HG03139 (cell line): ENCODE results near the gene P2RY4.
"Not testable (repeated sequence)": the region's sequence is repeated elsewhere in the genome, so short reads cannot be mapped to it uniquely, and the experiment has no call there.

Experiments
- ATAC-seq: cut with Tn5 transposase; IDR thresholded peaks from one replicate; pipeline ENCODE4 v1.9.1; 2021; ENCODE audit not compliant: unreplicated experiment

P2RY4 gene

DNA sequence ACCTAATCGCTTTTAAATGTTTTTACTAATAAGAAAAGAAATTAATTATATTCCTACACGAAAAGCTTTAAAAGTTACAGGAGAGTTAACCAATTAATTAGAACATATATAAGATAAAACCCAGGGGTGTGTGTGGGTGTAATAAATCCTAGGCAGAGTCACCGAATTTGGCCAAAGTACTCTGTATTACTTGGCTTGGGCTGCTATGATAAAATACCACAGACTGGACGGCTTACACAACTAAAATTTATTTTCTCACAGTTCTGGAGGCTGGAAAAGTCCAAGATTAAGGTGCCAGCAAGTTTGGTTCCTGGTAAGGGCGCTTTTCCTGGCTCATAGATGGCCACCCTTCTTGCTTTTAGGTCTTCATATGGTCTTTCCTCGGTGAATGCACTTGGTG lies 15.1 kb downstream of the P2RY4 start:
- ATAC-seq, result no peak

DNA sequence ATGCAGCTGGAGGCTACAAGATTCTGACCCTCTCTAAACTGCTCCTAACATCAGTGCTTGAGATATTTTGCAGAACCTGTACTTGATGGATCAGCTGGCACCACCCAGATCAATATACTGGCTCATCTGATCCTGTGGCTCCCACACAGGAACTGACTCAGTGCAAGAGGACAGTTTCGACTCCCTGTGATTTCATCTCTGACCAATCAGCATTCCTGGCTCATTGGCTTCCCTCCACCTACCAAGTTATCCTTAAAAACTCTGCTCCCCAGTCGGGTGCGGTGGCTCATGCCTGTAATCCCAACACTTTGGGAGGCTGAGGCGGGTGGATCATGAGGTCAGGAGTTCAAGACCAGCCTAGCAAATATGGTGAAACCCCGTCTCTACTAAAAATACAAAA lies 16.4 kb downstream of the P2RY4 start:
- ATAC-seq, result not testable (repeated sequence)

DNA sequence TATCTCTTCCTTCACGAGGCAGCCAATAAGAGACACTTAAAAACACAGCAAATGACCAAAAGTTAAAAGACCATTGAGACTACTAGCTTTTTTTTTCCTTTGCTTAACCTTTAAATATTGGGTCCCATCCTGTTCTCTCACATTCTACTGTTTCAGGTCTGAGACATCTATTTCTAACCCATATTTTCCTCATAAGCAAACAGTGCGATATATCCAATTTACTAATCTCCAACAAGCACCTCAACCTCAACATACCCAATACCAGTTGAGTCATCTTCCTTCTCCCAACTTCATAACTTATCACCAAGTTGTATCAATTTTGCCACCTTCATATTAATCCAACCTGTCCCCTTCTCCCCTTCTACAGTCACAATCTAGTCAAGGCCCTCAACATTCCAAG lies 18.5 kb downstream of the P2RY4 start:
- no peak for ATAC-seq

DNA sequence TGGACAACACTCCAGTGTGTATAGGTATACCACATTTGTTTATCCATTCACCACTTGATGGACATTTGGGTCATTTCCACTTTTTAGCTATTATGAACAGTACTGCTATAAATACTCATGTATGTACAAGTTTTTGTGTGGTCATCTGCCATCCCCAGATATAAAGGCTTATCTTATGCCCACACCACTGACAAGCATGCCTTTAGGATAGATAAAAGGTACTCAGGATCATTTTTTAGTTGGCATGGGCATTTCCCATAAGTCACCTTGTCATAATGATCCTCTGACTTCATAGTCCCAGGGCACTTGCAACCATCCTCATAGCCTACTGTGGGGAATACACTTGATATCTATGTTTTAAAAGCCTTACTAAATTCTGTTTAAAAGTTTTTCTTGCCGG lies 19.3 kb downstream of the P2RY4 start:
- ATAC-seq, result no peak

DNA sequence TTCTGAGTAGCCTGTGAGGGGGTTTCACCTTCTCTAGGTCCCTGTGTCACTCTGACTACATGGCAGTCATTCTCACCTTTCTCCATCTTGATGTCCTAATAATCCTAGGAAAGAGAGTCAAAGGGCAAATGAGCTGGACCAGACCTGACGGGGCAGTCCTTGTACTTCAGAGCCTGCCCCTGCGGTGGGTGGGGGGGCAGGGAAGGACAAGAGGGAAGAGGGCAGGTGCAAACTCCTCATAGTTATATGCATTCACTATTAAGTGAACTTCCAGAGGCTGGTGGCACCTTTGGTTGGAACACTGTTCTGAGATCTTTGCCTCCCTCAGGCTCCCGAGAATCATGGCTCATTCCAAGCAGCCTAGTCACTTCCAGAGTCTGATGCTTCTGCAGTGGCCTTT lies 25.6 kb downstream of the P2RY4 start, which contains the start of gene AWAT1:
Gene AWAT1, plus strand, starts transcription at position 301 of the 400 bp plus-strand sequence. Its CDS starts 41 bp downstream, at position 342.
- no peak for ATAC-seq

DNA sequence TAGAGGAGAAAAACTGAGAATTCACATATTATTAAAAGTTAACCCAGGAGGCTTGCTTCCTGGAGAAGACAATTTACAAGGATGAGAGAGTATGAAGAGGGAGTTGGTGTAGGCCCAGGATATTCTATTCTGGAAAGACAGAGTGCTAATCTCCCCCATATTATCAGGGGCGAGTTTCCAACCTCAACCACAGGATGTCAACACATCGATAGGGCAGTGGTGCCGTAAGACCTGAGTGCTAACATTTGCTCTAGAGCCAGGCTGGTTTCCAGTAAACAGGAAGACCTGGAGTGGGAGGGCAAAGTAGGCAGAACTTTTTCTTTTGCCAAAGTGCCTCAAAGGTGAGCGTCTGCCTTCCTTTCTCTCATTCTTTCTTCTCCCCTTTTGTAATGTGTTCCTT lies 28.3 kb downstream of the P2RY4 start:
- no peak for ATAC-seq

DNA sequence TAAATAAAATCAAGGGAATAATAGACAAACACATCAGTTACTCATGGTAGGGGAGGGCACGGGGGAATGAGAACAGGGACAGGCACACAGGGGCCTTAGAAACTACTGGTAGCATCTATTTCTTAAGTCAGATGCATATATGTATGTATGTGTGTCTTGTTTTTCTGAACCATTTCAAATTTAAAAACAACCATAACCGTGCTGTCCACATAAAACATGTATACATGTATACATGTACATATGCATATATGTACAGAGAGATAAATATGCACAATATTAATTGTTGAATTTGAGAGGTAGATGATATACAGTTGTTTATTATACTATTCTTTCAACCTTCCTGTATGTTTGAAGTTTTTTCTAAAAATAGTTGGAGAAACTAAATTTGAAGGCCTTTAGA lies 33.3 kb downstream of the P2RY4 start:
- ATAC-seq, result no peak

DNA sequence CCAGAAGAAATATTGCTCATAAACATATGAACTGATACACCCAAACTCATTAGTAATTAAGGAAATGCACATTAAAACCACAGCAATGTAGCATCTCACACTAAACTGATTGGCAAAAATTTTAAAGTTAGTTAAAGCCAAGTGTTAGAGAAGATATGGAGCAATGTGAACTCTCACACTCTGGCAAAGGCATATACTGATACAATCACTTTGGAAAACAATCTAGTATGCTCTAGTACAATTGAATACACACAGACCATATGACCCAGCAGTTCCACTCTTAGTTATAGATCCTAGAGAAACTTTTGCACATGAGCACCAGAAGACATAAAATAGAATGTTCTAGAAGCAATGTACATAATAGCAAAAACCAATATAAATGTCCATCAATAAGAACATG lies 34.0 kb downstream of the P2RY4 start:
- no peak for ATAC-seq

DNA sequence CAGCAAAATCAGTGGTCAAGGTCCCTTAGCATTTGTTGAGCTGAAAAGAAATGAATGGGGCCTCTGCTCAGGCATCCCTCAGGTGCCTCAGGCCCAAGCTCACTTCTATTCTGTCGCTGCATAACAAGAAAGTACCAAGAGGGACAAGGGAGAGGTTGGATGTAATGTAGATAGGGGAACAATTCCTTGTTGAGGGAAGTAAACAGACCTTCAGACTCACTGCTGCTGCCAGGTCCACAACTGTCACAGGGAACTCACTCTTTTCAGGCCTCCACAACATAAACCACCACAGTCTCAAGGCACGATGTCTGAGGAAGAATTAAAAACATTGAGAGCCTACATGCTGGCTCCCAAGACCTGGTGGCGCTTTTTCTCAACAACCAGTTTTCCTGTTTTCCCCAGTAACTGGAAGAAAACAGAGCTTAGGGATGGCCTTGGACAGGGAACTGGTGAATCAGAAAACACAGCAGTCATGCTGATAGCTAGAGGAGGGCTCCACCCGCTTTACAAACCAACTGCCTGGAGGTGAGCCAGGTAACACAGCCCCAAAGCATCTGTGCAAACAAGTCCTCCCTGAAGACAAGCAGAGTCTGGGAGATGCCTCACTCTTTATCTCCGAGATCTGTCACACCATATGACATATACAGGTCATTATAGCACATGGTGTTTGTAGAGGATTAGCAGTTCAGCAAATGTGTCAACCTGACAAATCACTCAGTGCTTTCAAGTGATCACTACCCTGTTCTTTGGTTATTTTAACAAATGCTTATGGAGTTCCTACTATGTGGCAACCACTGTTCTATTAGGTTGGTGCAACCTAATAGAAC lies 39.9 kb downstream of the P2RY4 start:
- ATAC-seq, result no peak

DNA sequence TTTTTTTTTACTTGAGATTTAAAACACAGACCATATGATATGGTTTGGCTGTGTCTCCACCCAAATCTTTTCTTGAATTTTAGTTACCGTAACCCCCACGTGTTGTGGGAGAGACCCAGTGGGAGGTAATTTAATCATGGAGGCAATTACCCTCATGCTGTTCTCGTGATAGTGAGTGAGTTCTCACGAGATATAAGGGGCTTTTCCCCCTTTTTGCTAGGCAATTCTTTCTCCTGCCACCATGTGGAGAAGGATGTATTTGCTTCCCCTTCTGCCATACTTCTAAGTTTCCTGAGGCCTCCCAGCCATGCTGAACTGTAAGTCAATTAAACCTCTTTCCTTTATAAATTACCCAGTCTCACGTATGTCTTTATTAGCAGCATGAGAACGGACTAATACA lies 50.4 kb downstream of the P2RY4 start:
- not testable (repeated sequence) for ATAC-seq

DNA sequence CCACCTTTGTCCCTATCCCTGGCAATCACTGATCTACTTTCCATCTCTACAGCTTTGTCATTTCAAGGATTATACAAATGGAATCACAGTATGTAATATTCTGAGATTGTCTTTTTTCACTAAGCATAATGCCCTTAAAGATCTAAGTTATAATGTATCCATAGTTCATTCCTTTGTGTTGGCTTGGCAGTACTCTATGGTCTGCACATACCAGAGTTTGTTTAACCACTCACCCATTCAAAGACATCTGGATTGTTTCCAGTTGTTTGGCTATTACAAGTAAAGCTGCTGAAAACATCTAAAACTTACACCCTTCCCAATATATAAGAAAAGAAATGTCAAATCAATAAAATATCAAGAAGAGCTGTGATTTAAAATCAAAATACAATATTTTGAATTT lies 51.5 kb downstream of the P2RY4 start:
- ATAC-seq, result no peak
